ENCODE results near the gene SPEM1. TPM values are rescaled to one million over a fixed set of nuclear protein-coding genes. Genes with fewer than 3 reads are reported as not detected.

The SPEM1 gene
- total and polyA plus RNA-seq, 4 donors: not detected

GRCh38 chr17:7448461-7448860 lies 28.3 kb downstream of the SPEM1 start:
- TF ChIP-seq NR2F2 (IDR thresholded peaks at IDR 0.05): no peak
- no peak for TF ChIP-seq JUND (IDR thresholded peaks at IDR 0.05)
- no peak for TF ChIP-seq HNF4A (conservative IDR thresholded peaks at IDR 0.05)
- TF ChIP-seq GABPA (IDR thresholded peaks at IDR 0.05 in 1 of 2, conservative IDR thresholded peaks at IDR 0.05 in 1 of 2): no peak
- TF ChIP-seq, protein P1, sequence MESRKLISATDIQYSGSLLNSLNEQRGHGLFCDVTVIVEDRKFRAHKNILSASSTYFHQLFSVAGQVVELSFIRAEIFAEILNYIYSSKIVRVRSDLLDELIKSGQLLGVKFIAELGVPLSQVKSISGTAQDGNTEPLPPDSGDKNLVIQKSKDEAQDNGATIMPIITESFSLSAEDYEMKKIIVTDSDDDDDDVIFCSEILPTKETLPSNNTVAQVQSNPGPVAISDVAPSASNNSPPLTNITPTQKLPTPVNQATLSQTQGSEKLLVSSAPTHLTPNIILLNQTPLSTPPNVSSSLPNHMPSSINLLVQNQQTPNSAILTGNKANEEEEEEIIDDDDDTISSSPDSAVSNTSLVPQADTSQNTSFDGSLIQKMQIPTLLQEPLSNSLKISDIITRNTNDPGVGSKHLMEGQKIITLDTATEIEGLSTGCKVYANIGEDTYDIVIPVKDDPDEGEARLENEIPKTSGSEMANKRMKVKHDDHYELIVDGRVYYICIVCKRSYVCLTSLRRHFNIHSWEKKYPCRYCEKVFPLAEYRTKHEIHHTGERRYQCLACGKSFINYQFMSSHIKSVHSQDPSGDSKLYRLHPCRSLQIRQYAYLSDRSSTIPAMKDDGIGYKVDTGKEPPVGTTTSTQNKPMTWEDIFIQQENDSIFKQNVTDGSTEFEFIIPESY (IDR thresholded peaks at IDR 0.05): no peak

DNA sequence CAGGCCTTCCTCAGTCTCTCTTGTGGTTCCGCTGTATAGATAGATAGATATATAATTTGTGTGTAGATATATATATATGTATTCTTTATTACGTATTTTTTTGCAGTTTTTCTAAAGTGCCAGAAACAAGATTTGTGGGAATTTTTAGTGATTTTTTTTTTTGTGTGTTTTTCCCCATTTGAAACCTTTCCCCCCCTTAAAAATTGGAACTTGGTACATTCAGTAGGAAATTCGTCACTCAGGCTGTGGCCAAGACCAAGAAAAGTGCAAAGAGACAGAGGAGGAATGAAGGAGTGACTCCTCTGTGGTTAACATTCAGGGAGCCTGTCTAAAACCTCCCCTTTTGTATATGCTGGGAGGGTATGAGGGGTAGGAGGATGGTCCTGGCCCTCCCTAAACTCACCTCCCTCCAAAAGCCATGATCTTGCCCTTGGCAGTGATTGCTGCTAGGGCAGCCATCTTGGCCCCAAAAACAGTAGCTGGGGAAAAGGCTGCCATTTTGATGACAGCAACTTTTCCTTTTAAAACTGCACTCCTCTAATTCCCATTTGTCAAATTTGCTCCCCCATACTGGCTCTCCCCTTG lies 39.9 kb downstream of the SPEM1 start:
- TF ChIP-seq, protein P2, sequence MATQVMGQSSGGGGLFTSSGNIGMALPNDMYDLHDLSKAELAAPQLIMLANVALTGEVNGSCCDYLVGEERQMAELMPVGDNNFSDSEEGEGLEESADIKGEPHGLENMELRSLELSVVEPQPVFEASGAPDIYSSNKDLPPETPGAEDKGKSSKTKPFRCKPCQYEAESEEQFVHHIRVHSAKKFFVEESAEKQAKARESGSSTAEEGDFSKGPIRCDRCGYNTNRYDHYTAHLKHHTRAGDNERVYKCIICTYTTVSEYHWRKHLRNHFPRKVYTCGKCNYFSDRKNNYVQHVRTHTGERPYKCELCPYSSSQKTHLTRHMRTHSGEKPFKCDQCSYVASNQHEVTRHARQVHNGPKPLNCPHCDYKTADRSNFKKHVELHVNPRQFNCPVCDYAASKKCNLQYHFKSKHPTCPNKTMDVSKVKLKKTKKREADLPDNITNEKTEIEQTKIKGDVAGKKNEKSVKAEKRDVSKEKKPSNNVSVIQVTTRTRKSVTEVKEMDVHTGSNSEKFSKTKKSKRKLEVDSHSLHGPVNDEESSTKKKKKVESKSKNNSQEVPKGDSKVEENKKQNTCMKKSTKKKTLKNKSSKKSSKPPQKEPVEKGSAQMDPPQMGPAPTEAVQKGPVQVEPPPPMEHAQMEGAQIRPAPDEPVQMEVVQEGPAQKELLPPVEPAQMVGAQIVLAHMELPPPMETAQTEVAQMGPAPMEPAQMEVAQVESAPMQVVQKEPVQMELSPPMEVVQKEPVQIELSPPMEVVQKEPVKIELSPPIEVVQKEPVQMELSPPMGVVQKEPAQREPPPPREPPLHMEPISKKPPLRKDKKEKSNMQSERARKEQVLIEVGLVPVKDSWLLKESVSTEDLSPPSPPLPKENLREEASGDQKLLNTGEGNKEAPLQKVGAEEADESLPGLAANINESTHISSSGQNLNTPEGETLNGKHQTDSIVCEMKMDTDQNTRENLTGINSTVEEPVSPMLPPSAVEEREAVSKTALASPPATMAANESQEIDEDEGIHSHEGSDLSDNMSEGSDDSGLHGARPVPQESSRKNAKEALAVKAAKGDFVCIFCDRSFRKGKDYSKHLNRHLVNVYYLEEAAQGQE (IDR thresholded peaks at IDR 0.05): no peak
- TF ChIP-seq ATF3 (IDR thresholded peaks at IDR 0.05): no peak
- TF ChIP-seq MAX (IDR thresholded peaks at IDR 0.05): no peak
- TF ChIP-seq, protein P1 (IDR thresholded peaks at IDR 0.05): no peak
- TF ChIP-seq CTCF (IDR thresholded peaks at IDR 0.05; ENCODE audit: low read depth, low read length, missing input control): no peak
- TF ChIP-seq HNF4A (conservative IDR thresholded peaks at IDR 0.05): no peak
- no peak for TF ChIP-seq SP1 (IDR thresholded peaks at IDR 0.05)
- TF ChIP-seq RXRA (IDR thresholded peaks at IDR 0.05): no peak
- TF ChIP-seq GABPA (IDR thresholded peaks at IDR 0.05 in 1 of 2, conservative IDR thresholded peaks at IDR 0.05 in 1 of 2): no peak
- TF ChIP-seq TAF1 (conservative IDR thresholded peaks at IDR 0.05): no peak
- TF ChIP-seq NR2F2 (IDR thresholded peaks at IDR 0.05): no peak
- no peak for TF ChIP-seq FOXA2 (IDR thresholded peaks at IDR 0.05)
- no peak for TF ChIP-seq JUND (IDR thresholded peaks at IDR 0.05)
- Histone ChIP-seq H3K9ac (ENCODE audit: low read depth in 1 of 2, low read length in 2 of 2) (no peak overlapping the region), H3K9me3 (ENCODE audit: control insufficient read depth in 4 of 4, low read length in 3 of 4) (no peaks in the 10 kb centered on the region), H3K4me1 (ENCODE audit: control insufficient read depth in 4 of 4, insufficient read depth in 4 of 4, low read length in 3 of 4) (peaks cover 0 to 4% (median 1%) of the 10 kb centered on the region in 4 donors), H3K27ac (ENCODE audit: low read depth in 1 of 2, low read length in 2 of 2) (no peak overlapping the region), H3K27me3 (ENCODE audit: control insufficient read depth in 4 of 4, insufficient read depth in 4 of 4, low read length in 3 of 4) (no peaks in the 10 kb centered on the region), H3K4me3 (ENCODE audit: low read depth in 1 of 3, low read length in 3 of 3) (no peak overlapping the region), H3K36me3 (ENCODE audit: control insufficient read depth in 4 of 4, insufficient read depth in 3 of 4, low read depth in 1 of 4, low read length in 3 of 4) (peaks cover 0 to 12% (median 3%) of the 10 kb centered on the region in 4 donors)
- DNase-seq (ENCODE audit: low spot score): no peak
- 83% methylated on average over 3 of the region's 3 CpGs for WGBS

More at GRCh38 chr17:7448461-7448860, 28.3 kb downstream of the SPEM1 start:
- Histone ChIP-seq H3K9ac (ENCODE audit: low read depth in 1 of 2, low read length in 2 of 2) (no peak overlapping the region), H3K27me3 (ENCODE audit: control insufficient read depth in 4 of 4, insufficient read depth in 4 of 4, low read length in 3 of 4) (no peaks in the 10 kb centered on the region), H3K9me3 (ENCODE audit: control insufficient read depth in 4 of 4, low read length in 3 of 4) (no peaks in the 10 kb centered on the region), H3K4me3 (ENCODE audit: low read depth in 1 of 3, low read length in 3 of 3) (no peak overlapping the region), H3K36me3 (ENCODE audit: control insufficient read depth in 4 of 4, insufficient read depth in 3 of 4, low read depth in 1 of 4, low read length in 3 of 4) (no peaks in the 10 kb centered on the region), H3K27ac (ENCODE audit: low read depth in 1 of 2, low read length in 2 of 2) (no peak overlapping the region), H3K4me1 (ENCODE audit: control insufficient read depth in 4 of 4, insufficient read depth in 4 of 4, low read length in 3 of 4) (peaks cover 10 to 17% (median 12%) of the 10 kb centered on the region in 4 donors)
- DNase-seq (ENCODE audit: low spot score): no peak
- WGBS: 90% methylated on average over 7 of the region's 7 CpGs
